Brain microvascular endothelial cell (primary cell): Measurements from ENCODE around the gene SEC14L5.

Experiments used
- DNase-seq: peaks from one replicate; pipeline ENCODE4 v3.0.0-alpha.2; 2020
- H3K27ac ChIP-seq: fragments of 250-450 bp; sonication (Bioruptor Pico); 2 replicates; pipeline ENCODE4 v1.5.1; 2020; ENCODE audit warnings: mild to moderate bottlenecking, moderate library complexity
- H3K27me3 ChIP-seq: fragments of 250-450 bp; sonication (Bioruptor Pico); replicated peaks from 2 replicates; pipeline ENCODE4 v1.5.1; 2020; ENCODE audit warnings: mild to moderate bottlenecking
- H3K36me3 ChIP-seq: fragments of 250-450 bp; sonication (Bioruptor Pico); replicated peaks from 2 replicates; pipeline ENCODE4 v1.5.1; 2020; ENCODE audit warnings: mild to moderate bottlenecking
- H3K4me3 ChIP-seq: 2 replicates; pipeline ENCODE4 v1.5.1; 2011; ENCODE audit warnings: low read depth, mild to moderate bottlenecking, control low read depth, low read length, moderate library complexity
- CTCF ChIP-seq: IDR thresholded peaks from 2 replicates; pipeline ENCODE4 v1.5.1; 2011; ENCODE audit warnings: low read depth, mild to moderate bottlenecking, moderate library complexity, low read length, control low read depth, inconsistent platforms; ENCODE audit errors: missing control alignments
- in situ Hi-C: cut with HindIII; loops from 2 replicates; pipeline ENCODE4 v1.10.0; 2017; ENCODE audit warnings: low sequenced_read_pairs, low pct_ligation_motif_present

SEC14L5 gene

GRCh38 chr16:4972938-4973587 is 14.9 kb downstream of the SEC14L5 start:
- Histone ChIP-seq H3K36me3 (no peaks in the 10 kb centered on the region), H3K4me3 (no peak overlapping the region), H3K27ac (no peak overlapping the region), H3K27me3 (no peaks in the 10 kb centered on the region)
- no peak for DNase-seq
- in situ Hi-C loops: no loop called here
- TF ChIP-seq CTCF: no peak

GRCh38 chr16:4976079-4976478 is 17.9 kb downstream of the SEC14L5 start:
- TF ChIP-seq CTCF: no peak
- Histone ChIP-seq H3K27ac (no peak overlapping the region), H3K4me3 (no peak overlapping the region), H3K27me3 (no peaks in the 10 kb centered on the region), H3K36me3 (no peaks in the 10 kb centered on the region)
- in situ Hi-C loops: no loop called here
- DNase-seq: no peak

- in situ Hi-C loops: no loop called here
- TF ChIP-seq CTCF: no peak
- no peaks in the 10 kb centered on the region for H3K36me3 ChIP-seq
- H3K27ac ChIP-seq: no peak overlapping the region
- H3K27me3 ChIP-seq: no peaks in the 10 kb centered on the region
- no peak for DNase-seq
- no peak overlapping the region for H3K4me3 ChIP-seq
Measured at GRCh38 chr16:4976611-4977145, 18.5 kb downstream of the SEC14L5 start.

- TF ChIP-seq CTCF: no peak
- Histone ChIP-seq H3K27ac (no peak overlapping the region), H3K4me3 (no peak overlapping the region), H3K36me3 (no peaks in the 10 kb centered on the region), H3K27me3 (peaks cover 2% of the 10 kb centered on the region)
- in situ Hi-C loops: no loop called here
- no peak for DNase-seq
Measured at GRCh38 chr16:4979164-4979563, 21.0 kb downstream of the SEC14L5 start.

- in situ Hi-C loops: no loop called here
- no peak overlapping the region for H3K27ac ChIP-seq
- TF ChIP-seq CTCF: no peak
- H3K4me3 ChIP-seq: no peak overlapping the region
- no peak for DNase-seq
- H3K36me3 ChIP-seq: no peaks in the 10 kb centered on the region
- H3K27me3 ChIP-seq: peaks cover 2% of the 10 kb centered on the region
Measured at GRCh38 chr16:4979736-4980660, 21.9 kb downstream of the SEC14L5 start.
